Ovary (tissue), 9 donors: ENCODE results near the gene AKT3. TPM values are rescaled to one million over a fixed set of nuclear protein-coding genes. Genes with fewer than 3 reads are reported as not detected.

Experiments
- DNase-seq, 5 donors: peaks; one replicate each; pipeline ENCODE4 v3.0.0-alpha.2; 2019 to 2020
- H3K27ac ChIP-seq, 2 donors: fragments of 200-600 bp; one replicate each; pipeline versions ENCODE4 v1.5.1 to v1.8.0; 2019 to 2022
- H3K27me3 ChIP-seq: fragments of 200-600 bp; one replicate; pipeline ENCODE4 v1.8.0; 2022
- H3K36me3 ChIP-seq: fragments of 200-600 bp; sonication (generic); one replicate; pipeline ENCODE4 v1.5.1; 2019
- H3K4me1 ChIP-seq: one replicate; pipeline ENCODE4 v1.8.1; 2013; ENCODE audit warnings: mild to moderate bottlenecking, moderate library complexity; ENCODE audit not compliant: insufficient read depth
- H3K4me3 ChIP-seq: fragments of 200-600 bp; sonication (generic); one replicate; pipeline ENCODE4 v1.5.1; 2017
- H3K9me3 ChIP-seq, 2 donors: fragments of 200-600 bp in 1 of 2; sonication (generic) in 1 of 2; one replicate each; pipeline versions ENCODE4 v1.5.1 to v1.8.1; 2013 to 2019; ENCODE audit warnings: mild to moderate bottlenecking in 1 of 2, moderate library complexity in 1 of 2
- CTCF ChIP-seq, 3 donors: fragments of 450-650 bp in 2 of 3; fragments of 200-600 bp in 1 of 3; IDR thresholded peaks; one replicate each; pipeline versions ENCODE4 v1.5.1 to v1.8.0; 2016 to 2022; ENCODE audit warnings: antibody characterized with exemption in 3 of 3, mild to moderate bottlenecking in 1 of 3
- EP300 ChIP-seq: sonication (generic); formaldehyde crosslinking; IDR thresholded peaks from one replicate; pipeline ENCODE4 v1.6.1; 2017; ENCODE audit warnings: antibody characterized with exemption
- POLR2A ChIP-seq: fragments of 450-650 bp; IDR thresholded peaks from one replicate; pipeline ENCODE4 v1.6.1; 2017; ENCODE audit warnings: antibody characterized with exemption, mild to moderate bottlenecking, moderate library complexity
- WGBS, 3 donors: extraction: QIAGEN DNeasy Blood & Tissue Kit in 1 of 3; methylation state at CpG; one replicate each; pipeline versions ENCODE4 v1.1.5 to v1.1.7; 2013 to 2017; 5-methylcytosine and 5-hydroxymethylcytosine counted together
- intact Hi-C, 4 donors: fragments of 100-400 bp; cut with DNase I; formaldehyde crosslinking; loops; one replicate each; pipeline versions ENCODE4 v1.11.0 to v1.15.1; 2022 to 2023
- polyA plus RNA-seq, 2 donors: library from polyadenylated mRNA; stranded (reverse); fragments of 200-250 nt in 1 of 2; fragments of 350-450 nt in 1 of 2; fragmentation: Illumina TruSeq in 1 of 2; extraction: RNeasy Lipid Tissue Mini Kit (QIAGEN cat#74804) in 1 of 2; gene quantifications; one replicate each; pipeline ENCODE4 v1.2.3, GENCODE V29; 2013 to 2014
- total RNA-seq, 7 donors: library from RNA; depleted of rRNA in 2 of 7; stranded (reverse); fragments of >200 nt in 2 of 7; fragmentation: NEBNext Ultra II Directional in 3 of 7; extraction: Animal tissue kit (Norgen Biotek cat#: 25700) in 3 of 7; gene quantifications; one replicate each; pipeline versions ENCODE4 v1.1.0 to v1.2.4, GENCODE V29; 2016 to 2023
- donor health status: DM: no; HTN: no; CAD: no; lungs with moderate emphysema.
- donor health status: DM: no; HTN: no; CAD: no.
- donor health status: Bipolar disorder and iron deficiency.
- donor health status: DM: yes; HTN: yes; CAD: no.
- donor health status: DM: no; HTN: no; CAD: no.
- donor health status: DM: yes; HTN: yes; CAD: no.

The AKT3 gene
- total and polyA plus RNA-seq, 9 donors = 27.2 to 202 (median 111) TPM

GRCh38 chr1:243564814-243565213, 285.2 kb downstream of the AKT3 start:
- Histone ChIP-seq H3K27me3 (no peaks in the 10 kb centered on the region), H3K27ac (no peak overlapping the region), H3K9me3 (no peaks in the 10 kb centered on the region), H3K36me3 (no peaks in the 10 kb centered on the region), H3K4me3 (no peak overlapping the region), H3K4me1 (no peaks in the 10 kb centered on the region)
- TF ChIP-seq CTCF (IDR thresholded peaks at IDR 0.05) = no peak
- no peak for TF ChIP-seq EP300
- TF ChIP-seq POLR2A = no peak
- DNase-seq = no peak
- intact Hi-C loops = no loop called here

- Histone ChIP-seq H3K27me3 (no peaks in the 10 kb centered on the region), H3K27ac (no peak overlapping the region), H3K4me1 (no peaks in the 10 kb centered on the region), H3K36me3 (no peaks in the 10 kb centered on the region), H3K9me3 (no peaks in the 10 kb centered on the region), H3K4me3 (no peak overlapping the region)
- intact Hi-C loops = no loop called here
- 74 to 92% (median 86%) methylated on average over 4 of the region's 4 CpGs for WGBS, 3 donors
- no peak for DNase-seq
- no peak for TF ChIP-seq POLR2A
- TF ChIP-seq CTCF (IDR thresholded peaks at IDR 0.05) = no peak
- TF ChIP-seq EP300 = no peak
Observed at GRCh38 chr1:243563732-243564131, 286.3 kb downstream of the AKT3 start.

GRCh38 chr1:243562473-243562872, 287.6 kb downstream of the AKT3 start:
- intact Hi-C loops = no loop called here
- no peak overlapping the region for H3K27ac ChIP-seq
- no peaks in the 10 kb centered on the region for H3K4me1 ChIP-seq
- WGBS, 3 donors = 91 to 100% (median 96%) methylated on average over 1 of the region's 1 CpG
- no peaks in the 10 kb centered on the region for H3K27me3 ChIP-seq
- H3K9me3 ChIP-seq = no peaks in the 10 kb centered on the region
- DNase-seq = no peak
- H3K36me3 ChIP-seq = no peaks in the 10 kb centered on the region
- TF ChIP-seq POLR2A (no peak), EP300 (no peak), CTCF (IDR thresholded peaks at IDR 0.05) (no peak)
- H3K4me3 ChIP-seq = no peak overlapping the region

GRCh38 chr1:243561588-243562319, 288.3 kb downstream of the AKT3 start:
- Histone ChIP-seq H3K9me3 (no peaks in the 10 kb centered on the region), H3K36me3 (no peaks in the 10 kb centered on the region), H3K4me1 (no peaks in the 10 kb centered on the region), H3K4me3 (no peak overlapping the region), H3K27ac (no peak overlapping the region), H3K27me3 (no peaks in the 10 kb centered on the region)
- intact Hi-C loops = no loop called here
- 98 to 99% (median 99%) methylated on average over 2 of the region's 2 CpGs for WGBS, 3 donors
- no peak for DNase-seq
- TF ChIP-seq POLR2A = no peak
- no peak for TF ChIP-seq EP300
- no peak for TF ChIP-seq CTCF (IDR thresholded peaks at IDR 0.05)
